ENCODE results near the gene IFNGR2.
"Not testable (repeated sequence)": the region's sequence is repeated elsewhere in the genome, so short reads cannot be mapped to it uniquely, and the experiment has no call there.

IFNGR2 gene

GRCh38 chr21:33403128-33403785 lies at the start of gene IFNGR2:
TSS of gene IFNGR2 (plus strand) at chr21:33403413. CDS start at chr21:33403544, 131 bp downstream.
- DNase-seq (ENCODE audit: low spot score in 2 of 2) (no peak), ATAC-seq (replicated peaks; ENCODE audit: extremely low read depth, poor library complexity, severe bottlenecking) (peak; percentile 45)
- Mint-ChIP-seq H3K4me1 (peaks cover 20% of the 10 kb centered on the region), H3K36me3 (ENCODE audit: insufficient read depth) (peaks cover 7% of the 10 kb centered on the region), H3K27ac (ENCODE audit: low read depth) (no peak within 1 kb of the TSS), H3K9me3 (no peaks in the 10 kb centered on the region), H3K4me3 (peak within 1 kb of the TSS; percentile 58), H3K27me3 (peaks cover 36% of the 10 kb centered on the region)

- no peak for DNase-seq (ENCODE audit: low spot score in 2 of 2)
- Mint-ChIP-seq H3K9me3 (no peaks in the 10 kb centered on the region), H3K36me3 (ENCODE audit: insufficient read depth) (peaks cover 22% of the 10 kb centered on the region), H3K4me1 (no peaks in the 10 kb centered on the region), H3K4me3 (no peak overlapping the region), H3K27me3 (no peaks in the 10 kb centered on the region), H3K27ac (ENCODE audit: low read depth) (no peak overlapping the region)
- ATAC-seq (replicated peaks; ENCODE audit: extremely low read depth, poor library complexity, severe bottlenecking), result no peak
Observed at GRCh38 chr21:33355355-33355754, 47.9 kb upstream of the IFNGR2 start.

- no peaks in the 10 kb centered on the region for H3K9me3 Mint-ChIP-seq
- no peak overlapping the region for H3K4me3 Mint-ChIP-seq
- H3K27ac Mint-ChIP-seq (ENCODE audit: low read depth), result no peak overlapping the region
- H3K36me3 Mint-ChIP-seq (ENCODE audit: insufficient read depth), result peaks cover 23% of the 10 kb centered on the region
- ATAC-seq (replicated peaks; ENCODE audit: extremely low read depth, poor library complexity, severe bottlenecking), result no peak
- no peak for DNase-seq (ENCODE audit: low spot score in 2 of 2)
- peaks cover 5% of the 10 kb centered on the region for H3K4me1 Mint-ChIP-seq
- H3K27me3 Mint-ChIP-seq, result no peaks in the 10 kb centered on the region
Observed at GRCh38 chr21:33355996-33356395, 47.2 kb upstream of the IFNGR2 start.

- Mint-ChIP-seq H3K4me1 (peaks cover 14% of the 10 kb centered on the region), H3K27ac (ENCODE audit: low read depth) (no peak overlapping the region), H3K4me3 (no peak overlapping the region), H3K27me3 (no peaks in the 10 kb centered on the region), H3K9me3 (no peaks in the 10 kb centered on the region), H3K36me3 (ENCODE audit: insufficient read depth) (peaks cover 29% of the 10 kb centered on the region)
- ATAC-seq (replicated peaks; ENCODE audit: extremely low read depth, poor library complexity, severe bottlenecking) (no peak), DNase-seq (ENCODE audit: low spot score in 2 of 2) (no peak)
Observed at GRCh38 chr21:33357177-33357576, 46.0 kb upstream of the IFNGR2 start.

- peaks cover 15% of the 10 kb centered on the region for H3K4me1 Mint-ChIP-seq
- H3K27ac Mint-ChIP-seq (ENCODE audit: low read depth), result no peak overlapping the region
- ATAC-seq (replicated peaks; ENCODE audit: extremely low read depth, poor library complexity, severe bottlenecking), result no peak
- no peak overlapping the region for H3K4me3 Mint-ChIP-seq
- no peak for DNase-seq (ENCODE audit: low spot score in 2 of 2)
- no peaks in the 10 kb centered on the region for H3K9me3 Mint-ChIP-seq
- no peaks in the 10 kb centered on the region for H3K27me3 Mint-ChIP-seq
- H3K36me3 Mint-ChIP-seq (ENCODE audit: insufficient read depth), result peaks cover 26% of the 10 kb centered on the region
Observed at GRCh38 chr21:33359446-33359845, 43.8 kb upstream of the IFNGR2 start.

- Mint-ChIP-seq H3K27ac (ENCODE audit: low read depth) (peak overlapping the region; percentile 85), H3K27me3 (no peaks in the 10 kb centered on the region), H3K4me3 (no peak overlapping the region), H3K9me3 (no peaks in the 10 kb centered on the region), H3K4me1 (peaks cover 15% of the 10 kb centered on the region), H3K36me3 (ENCODE audit: insufficient read depth) (peaks cover 24% of the 10 kb centered on the region)
- ATAC-seq (replicated peaks; ENCODE audit: extremely low read depth, poor library complexity, severe bottlenecking), result no peak
- DNase-seq (ENCODE audit: low spot score in 2 of 2), result no peak
Observed at GRCh38 chr21:33360281-33360680, 42.9 kb upstream of the IFNGR2 start.

GRCh38 chr21:33360881-33361602 lies 42.2 kb upstream of the IFNGR2 start:
- H3K27ac Mint-ChIP-seq (ENCODE audit: low read depth), result peak overlapping the region; percentile 85
- H3K4me3 Mint-ChIP-seq, result peak overlapping the region; percentile 74
- no peaks in the 10 kb centered on the region for H3K9me3 Mint-ChIP-seq
- no peaks in the 10 kb centered on the region for H3K27me3 Mint-ChIP-seq
- peak; percentile 64 for ATAC-seq (replicated peaks; ENCODE audit: extremely low read depth, poor library complexity, severe bottlenecking)
- DNase-seq (ENCODE audit: low spot score in 2 of 2), result peak; percentile 71 to 88
- H3K4me1 Mint-ChIP-seq, result peaks cover 15% of the 10 kb centered on the region
- H3K36me3 Mint-ChIP-seq (ENCODE audit: insufficient read depth), result peaks cover 24% of the 10 kb centered on the region

GRCh38 chr21:33362044-33362555 lies 41.1 kb upstream of the IFNGR2 start:
- Mint-ChIP-seq H3K9me3 (peaks cover 6% of the 10 kb centered on the region), H3K36me3 (ENCODE audit: insufficient read depth) (peaks cover 19% of the 10 kb centered on the region), H3K27ac (ENCODE audit: low read depth) (peak overlapping the region; percentile 85), H3K27me3 (no peaks in the 10 kb centered on the region), H3K4me3 (peak overlapping the region; percentile 74), H3K4me1 (peaks cover 15% of the 10 kb centered on the region)
- peak; percentile 84 for ATAC-seq (replicated peaks; ENCODE audit: extremely low read depth, poor library complexity, severe bottlenecking)
- peak; percentile 44 to 74 for DNase-seq (ENCODE audit: low spot score in 2 of 2)

- not testable (repeated sequence) for H3K27me3 Mint-ChIP-seq; ATAC-seq (replicated peaks; ENCODE audit: extremely low read depth, poor library complexity, severe bottlenecking); DNase-seq (ENCODE audit: low spot score in 2 of 2); H3K4me3 Mint-ChIP-seq; H3K27ac Mint-ChIP-seq (ENCODE audit: low read depth)
- Mint-ChIP-seq H3K36me3 (ENCODE audit: insufficient read depth) (peaks cover 19% of the 10 kb centered on the region), H3K9me3 (peaks cover 12% of the 10 kb centered on the region), H3K4me1 (peaks cover 15% of the 10 kb centered on the region)
Observed at GRCh38 chr21:33363911-33364609, 39.2 kb upstream of the IFNGR2 start.

- Mint-ChIP-seq H3K27me3 (no peaks in the 10 kb centered on the region), H3K9me3 (peaks cover 12% of the 10 kb centered on the region), H3K4me3 (no peak overlapping the region), H3K4me1 (peaks cover 15% of the 10 kb centered on the region), H3K36me3 (ENCODE audit: insufficient read depth) (peaks cover 19% of the 10 kb centered on the region), H3K27ac (ENCODE audit: low read depth) (no peak overlapping the region)
- DNase-seq (ENCODE audit: low spot score in 2 of 2) (no peak), ATAC-seq (replicated peaks; ENCODE audit: extremely low read depth, poor library complexity, severe bottlenecking) (no peak)
Observed at GRCh38 chr21:33364830-33365229, 38.4 kb upstream of the IFNGR2 start.

- H3K4me3 Mint-ChIP-seq, result no peak overlapping the region
- ATAC-seq (replicated peaks; ENCODE audit: extremely low read depth, poor library complexity, severe bottlenecking), result no peak
- H3K9me3 Mint-ChIP-seq, result peaks cover 12% of the 10 kb centered on the region
- H3K4me1 Mint-ChIP-seq, result no peaks in the 10 kb centered on the region
- no peaks in the 10 kb centered on the region for H3K27me3 Mint-ChIP-seq
- H3K36me3 Mint-ChIP-seq (ENCODE audit: insufficient read depth), result peaks cover 4% of the 10 kb centered on the region
- no peak for DNase-seq (ENCODE audit: low spot score in 2 of 2)
- H3K27ac Mint-ChIP-seq (ENCODE audit: low read depth), result no peak overlapping the region
Observed at GRCh38 chr21:33367309-33367973, 35.8 kb upstream of the IFNGR2 start.

GRCh38 chr21:33368124-33368523 lies 35.1 kb upstream of the IFNGR2 start:
- DNase-seq (ENCODE audit: low spot score in 2 of 2) (no peak), ATAC-seq (replicated peaks; ENCODE audit: extremely low read depth, poor library complexity, severe bottlenecking) (no peak)
- Mint-ChIP-seq H3K4me3 (no peak overlapping the region), H3K27me3 (no peaks in the 10 kb centered on the region), H3K4me1 (no peaks in the 10 kb centered on the region), H3K9me3 (peaks cover 12% of the 10 kb centered on the region), H3K27ac (ENCODE audit: low read depth) (no peak overlapping the region), H3K36me3 (ENCODE audit: insufficient read depth) (peaks cover 4% of the 10 kb centered on the region)

All from central memory CD8-positive, alpha-beta T cell (primary cell).